Suprapubic skin (tissue), 4 donors: ENCODE results near the gene KIF3B. TPM values are rescaled to one million over a fixed set of nuclear protein-coding genes. Genes with fewer than 3 reads are reported as not detected.

Source experiments
- DNase-seq, 2 donors: peaks; one replicate each; pipeline ENCODE4 v3.0.0-alpha.2; 2019; ENCODE audit warnings: low spot score in 2 of 2
- H3K27ac ChIP-seq: fragments of 200-600 bp; sonication (generic); one replicate; pipeline ENCODE4 v1.5.1; 2019
- H3K27me3 ChIP-seq: fragments of 200-600 bp; sonication (generic); one replicate; pipeline ENCODE4 v1.5.1; 2019
- H3K36me3 ChIP-seq: fragments of 200-600 bp; sonication (generic); one replicate; pipeline ENCODE4 v1.5.1; 2019
- H3K4me1 ChIP-seq: fragments of 200-600 bp; sonication (generic); one replicate; pipeline ENCODE4 v1.5.1; 2019
- H3K4me3 ChIP-seq: fragments of 200-600 bp; sonication (generic); one replicate; pipeline ENCODE4 v1.5.1; 2019; ENCODE audit warnings: mild to moderate bottlenecking
- H3K9me3 ChIP-seq: fragments of 200-600 bp; sonication (generic); one replicate; pipeline ENCODE4 v1.5.1; 2019
- CTCF ChIP-seq, 2 donors: fragments of 200-600 bp in 1 of 2; fragments of 450-650 bp in 1 of 2; sonication (generic) in 1 of 2; IDR thresholded peaks; one replicate each; pipeline ENCODE4 v1.5.1; 2016 to 2019; ENCODE audit warnings: antibody characterized with exemption in 2 of 2, mild to moderate bottlenecking in 1 of 2, moderate library complexity in 1 of 2
- EP300 ChIP-seq: sonication (generic); formaldehyde crosslinking; IDR thresholded peaks from one replicate; pipeline ENCODE4 v1.6.1; 2017; ENCODE audit warnings: antibody characterized with exemption
- POLR2A ChIP-seq, 2 donors: fragments of 450-650 bp; IDR thresholded peaks; one replicate each; pipeline ENCODE4 v1.6.1; 2017; ENCODE audit warnings: antibody characterized with exemption in 2 of 2, mild to moderate bottlenecking in 2 of 2, moderate library complexity in 2 of 2
- POLR2AphosphoS5 ChIP-seq, 3 donors: sonication (generic); formaldehyde crosslinking; IDR thresholded peaks; one replicate each; pipeline ENCODE4 v1.6.1; 2017; ENCODE audit warnings: antibody characterized with exemption in 3 of 3
- WGBS: methylation state at CpG from one replicate; pipeline ENCODE4 v1.1.5; 2018; 5-methylcytosine and 5-hydroxymethylcytosine counted together
- total RNA-seq, 4 donors: library from RNA; depleted of rRNA; stranded (reverse); fragments of >200 nt; gene quantifications; one replicate each; pipeline ENCODE4 v1.1.0, GENCODE V29; 2016

The KIF3B gene
- total RNA-seq, 4 donors from 2014 or later, result 12.7 to 17.3 (median 14.9) TPM

DNA sequence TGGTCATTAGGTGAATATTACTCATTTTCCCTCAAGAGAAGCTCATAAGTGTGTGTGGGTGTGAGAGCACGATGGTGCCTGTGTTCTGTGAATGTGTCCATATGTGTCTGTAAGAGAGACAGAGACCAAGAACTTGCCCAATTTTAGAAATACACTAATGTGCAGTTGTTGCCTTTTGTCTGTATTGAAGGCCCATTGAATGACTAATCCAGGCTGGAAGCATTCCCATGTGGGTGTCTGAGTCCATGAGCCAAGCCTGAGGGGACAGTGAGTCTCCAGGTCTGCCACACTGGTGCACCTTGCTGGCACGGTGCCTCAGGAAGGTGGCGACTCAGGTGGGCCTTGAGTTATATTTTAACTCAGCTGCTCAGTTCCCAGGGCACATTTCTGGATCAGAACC is 55.2 kb downstream of the KIF3B start:
- Histone ChIP-seq H3K4me3 (no peak overlapping the region), H3K4me1 (peaks cover 15% of the 10 kb centered on the region), H3K36me3 (peaks cover 37% of the 10 kb centered on the region), H3K9me3 (no peaks in the 10 kb centered on the region), H3K27ac (no peak overlapping the region), H3K27me3 (no peaks in the 10 kb centered on the region)
- no peak for DNase-seq
- no peak for TF ChIP-seq POLR2A (IDR thresholded peaks at IDR 0.05)
- no peak for TF ChIP-seq POLR2AphosphoS5 (IDR thresholded peaks at IDR 0.05)
- no peak for TF ChIP-seq EP300
- TF ChIP-seq CTCF (IDR thresholded peaks at IDR 0.05), result no peak
- 76% methylated on average over 3 of the region's 3 CpGs for WGBS

- Histone ChIP-seq H3K4me3 (no peak overlapping the region), H3K27ac (peak overlapping the region; percentile 2), H3K4me1 (peaks cover 15% of the 10 kb centered on the region), H3K27me3 (no peaks in the 10 kb centered on the region), H3K9me3 (no peaks in the 10 kb centered on the region), H3K36me3 (peaks cover 39% of the 10 kb centered on the region)
- WGBS, result 82% methylated on average over 12 of the region's 12 CpGs
- TF ChIP-seq CTCF (IDR thresholded peaks at IDR 0.05) (no peak), POLR2A (IDR thresholded peaks at IDR 0.05) (no peak), EP300 (no peak), POLR2AphosphoS5 (IDR thresholded peaks at IDR 0.05) (no peak)
- DNase-seq, result no peak
Observed at GRCh38 chr20:32333181-32333987, 55.9 kb downstream of the KIF3B start.

DNA sequence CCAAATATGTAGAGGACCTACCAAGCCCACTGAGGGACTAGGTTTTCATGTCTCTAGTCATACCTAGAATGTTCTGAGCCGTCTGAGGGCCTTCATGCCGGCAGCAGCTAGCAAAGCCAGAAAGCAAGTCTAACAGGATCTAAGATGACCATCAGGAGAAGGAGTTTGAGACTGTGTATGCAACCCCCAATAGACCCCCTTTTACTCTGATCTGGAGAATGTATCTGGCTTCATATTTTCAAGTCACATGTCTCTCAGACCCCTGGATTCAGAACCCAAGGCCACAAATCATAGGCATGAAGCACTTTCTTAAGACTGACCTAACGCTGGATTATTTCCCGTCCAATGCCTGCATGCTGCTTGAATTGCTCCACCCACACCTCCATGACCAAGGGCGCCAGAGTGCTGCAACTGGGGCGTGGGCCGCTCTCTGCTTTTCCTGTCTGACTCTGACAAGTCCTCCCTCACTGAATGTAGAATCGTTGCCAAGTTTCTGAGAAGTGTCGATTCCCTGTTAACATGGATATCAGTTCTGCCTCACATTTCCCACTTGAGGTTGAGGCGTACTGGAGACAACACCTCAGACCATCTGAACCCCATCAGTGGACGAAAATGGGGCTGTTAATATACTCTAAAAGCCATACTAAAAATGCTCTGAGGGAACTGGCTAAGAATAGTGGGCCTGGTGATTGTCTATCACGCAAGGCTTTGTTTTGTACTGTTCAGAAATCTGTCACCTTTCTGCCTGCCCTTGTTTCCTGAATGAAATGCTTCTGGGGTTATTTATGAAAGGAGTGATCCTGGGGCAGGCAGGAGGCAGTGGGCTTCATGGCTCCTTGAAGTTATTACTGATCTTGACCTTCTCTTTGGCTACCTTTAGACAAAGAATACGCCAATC is 56.8 kb downstream of the KIF3B start:
- no peaks in the 10 kb centered on the region for H3K9me3 ChIP-seq
- H3K27me3 ChIP-seq, result no peaks in the 10 kb centered on the region
- H3K27ac ChIP-seq, result peak overlapping the region; percentile 2
- TF ChIP-seq POLR2AphosphoS5 (IDR thresholded peaks at IDR 0.05) (no peak), CTCF (IDR thresholded peaks at IDR 0.05) (no peak), EP300 (no peak), POLR2A (IDR thresholded peaks at IDR 0.05) (no peak)
- H3K36me3 ChIP-seq, result peaks cover 36% of the 10 kb centered on the region
- 53% methylated on average over 13 of the region's 13 CpGs for WGBS
- DNase-seq, result peak in 1 of 2 donors; percentile 67
- no peak overlapping the region for H3K4me3 ChIP-seq
- H3K4me1 ChIP-seq, result peaks cover 15% of the 10 kb centered on the region

DNA sequence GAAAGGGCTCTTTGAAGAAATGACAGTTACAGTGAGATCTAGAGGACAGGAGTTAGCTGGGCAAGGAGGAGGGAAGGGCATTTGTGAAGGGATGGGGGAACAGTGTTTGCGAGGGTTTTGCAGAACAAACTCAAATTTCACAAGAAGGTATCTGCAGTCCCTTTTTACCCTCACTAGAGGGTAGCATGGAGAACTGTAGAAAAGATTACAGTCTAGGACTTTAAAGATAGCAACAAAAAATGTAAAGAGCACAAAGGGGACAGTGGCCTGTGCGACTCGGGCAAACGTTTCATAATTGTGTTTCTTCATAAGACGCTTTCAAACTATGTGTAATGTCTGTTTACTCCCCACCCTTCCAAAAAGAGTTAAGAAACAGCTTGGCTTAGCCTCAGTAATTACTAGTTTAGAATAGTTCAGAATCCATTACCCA is 59.5 kb downstream of the KIF3B start:
- no peak for DNase-seq
- peaks cover 15% of the 10 kb centered on the region for H3K4me1 ChIP-seq
- TF ChIP-seq EP300, result no peak
- no peak for TF ChIP-seq POLR2A (IDR thresholded peaks at IDR 0.05)
- TF ChIP-seq POLR2AphosphoS5 (IDR thresholded peaks at IDR 0.05), result no peak
- TF ChIP-seq CTCF (IDR thresholded peaks at IDR 0.05), result peak; percentile 25 to 49

More for the DNA sequence above, 59.5 kb downstream of the KIF3B start:
- Histone ChIP-seq H3K4me3 (no peak overlapping the region), H3K27me3 (no peaks in the 10 kb centered on the region), H3K36me3 (peaks cover 17% of the 10 kb centered on the region), H3K27ac (no peak overlapping the region), H3K9me3 (no peaks in the 10 kb centered on the region)
- 35% methylated on average over 5 of the region's 5 CpGs for WGBS
